Vagina (tissue), 2 donors: Measurements from ENCODE around the gene CSMD2.

Experiments
- POLR2A ChIP-seq, 2 donors: fragments of 450-650 bp; IDR thresholded peaks; one replicate each; pipeline ENCODE4 v1.6.1; 2017; ENCODE audit warnings: antibody characterized with exemption in 2 of 2, mild to moderate bottlenecking in 2 of 2, moderate library complexity in 2 of 2
- POLR2AphosphoS5 ChIP-seq, 2 donors: sonication (generic); formaldehyde crosslinking; IDR thresholded peaks; one replicate each; pipeline ENCODE4 v1.9.0; 2017; ENCODE audit warnings: antibody characterized with exemption in 2 of 2, mild to moderate bottlenecking in 2 of 2, low read depth in 1 of 2; ENCODE audit not compliant: insufficient read depth in 1 of 2
- TF ChIP-seq, protein P1 (sequence below), 3 experiments: fragments of 450-650 bp in 2 of 3; fragments of 200-600 bp in 1 of 3; sonication (generic) in 1 of 3; IDR thresholded peaks; one replicate each; pipeline ENCODE4 v1.5.1; 2017 to 2019; ENCODE audit warnings: antibody characterized with exemption in 3 of 3, mild to moderate bottlenecking in 2 of 3, moderate library complexity in 2 of 3

DNA sequence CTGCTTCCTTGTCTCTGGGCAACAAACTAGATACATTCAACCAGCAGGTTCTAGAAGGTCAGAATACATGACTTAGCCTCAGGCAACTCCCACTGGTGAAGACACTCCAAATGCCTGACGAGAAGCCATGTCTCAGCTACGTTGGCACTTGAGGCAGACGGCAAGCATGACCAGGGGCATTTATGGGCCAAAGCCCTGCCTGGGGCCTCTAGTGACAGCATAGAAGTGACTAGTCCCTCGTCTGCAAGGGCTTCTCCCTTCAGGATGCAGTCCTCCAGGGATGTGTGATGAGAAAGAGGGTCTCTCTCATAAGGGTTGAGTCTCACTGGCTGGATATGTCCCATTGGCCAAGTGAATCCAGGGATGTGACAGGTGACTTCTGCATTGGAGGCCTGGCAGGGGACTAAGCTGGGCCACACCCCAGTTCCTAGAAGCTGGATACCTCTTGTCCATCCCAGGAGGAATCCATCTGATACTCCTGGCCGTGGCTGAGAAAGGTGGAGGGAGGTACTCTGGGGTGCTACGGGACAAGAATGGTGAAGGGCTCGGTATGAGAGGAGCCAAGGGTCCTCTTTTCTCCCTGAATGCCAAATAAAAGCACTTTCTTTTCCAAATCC is 449.7 kb downstream of the CSMD2 start:
- TF ChIP-seq, protein P1, sequence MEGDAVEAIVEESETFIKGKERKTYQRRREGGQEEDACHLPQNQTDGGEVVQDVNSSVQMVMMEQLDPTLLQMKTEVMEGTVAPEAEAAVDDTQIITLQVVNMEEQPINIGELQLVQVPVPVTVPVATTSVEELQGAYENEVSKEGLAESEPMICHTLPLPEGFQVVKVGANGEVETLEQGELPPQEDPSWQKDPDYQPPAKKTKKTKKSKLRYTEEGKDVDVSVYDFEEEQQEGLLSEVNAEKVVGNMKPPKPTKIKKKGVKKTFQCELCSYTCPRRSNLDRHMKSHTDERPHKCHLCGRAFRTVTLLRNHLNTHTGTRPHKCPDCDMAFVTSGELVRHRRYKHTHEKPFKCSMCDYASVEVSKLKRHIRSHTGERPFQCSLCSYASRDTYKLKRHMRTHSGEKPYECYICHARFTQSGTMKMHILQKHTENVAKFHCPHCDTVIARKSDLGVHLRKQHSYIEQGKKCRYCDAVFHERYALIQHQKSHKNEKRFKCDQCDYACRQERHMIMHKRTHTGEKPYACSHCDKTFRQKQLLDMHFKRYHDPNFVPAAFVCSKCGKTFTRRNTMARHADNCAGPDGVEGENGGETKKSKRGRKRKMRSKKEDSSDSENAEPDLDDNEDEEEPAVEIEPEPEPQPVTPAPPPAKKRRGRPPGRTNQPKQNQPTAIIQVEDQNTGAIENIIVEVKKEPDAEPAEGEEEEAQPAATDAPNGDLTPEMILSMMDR (IDR thresholded peaks at IDR 0.05) = no peak
- TF ChIP-seq POLR2AphosphoS5 (IDR thresholded peaks at IDR 0.05; ENCODE audit: insufficient read depth in 1 of 2, low read depth in 1 of 2) (no peak), POLR2A (IDR thresholded peaks at IDR 0.05) (no peak)
